HG02943 (cell line): ENCODE results near the gene OTOF.

Experiments
- ATAC-seq: cut with Tn5 transposase; IDR thresholded peaks from one replicate; pipeline ENCODE4 v1.9.1; 2021; ENCODE audit warnings: mild to moderate bottlenecking, low read depth, moderate library complexity; ENCODE audit not compliant: unreplicated experiment

Gene OTOF

DNA sequence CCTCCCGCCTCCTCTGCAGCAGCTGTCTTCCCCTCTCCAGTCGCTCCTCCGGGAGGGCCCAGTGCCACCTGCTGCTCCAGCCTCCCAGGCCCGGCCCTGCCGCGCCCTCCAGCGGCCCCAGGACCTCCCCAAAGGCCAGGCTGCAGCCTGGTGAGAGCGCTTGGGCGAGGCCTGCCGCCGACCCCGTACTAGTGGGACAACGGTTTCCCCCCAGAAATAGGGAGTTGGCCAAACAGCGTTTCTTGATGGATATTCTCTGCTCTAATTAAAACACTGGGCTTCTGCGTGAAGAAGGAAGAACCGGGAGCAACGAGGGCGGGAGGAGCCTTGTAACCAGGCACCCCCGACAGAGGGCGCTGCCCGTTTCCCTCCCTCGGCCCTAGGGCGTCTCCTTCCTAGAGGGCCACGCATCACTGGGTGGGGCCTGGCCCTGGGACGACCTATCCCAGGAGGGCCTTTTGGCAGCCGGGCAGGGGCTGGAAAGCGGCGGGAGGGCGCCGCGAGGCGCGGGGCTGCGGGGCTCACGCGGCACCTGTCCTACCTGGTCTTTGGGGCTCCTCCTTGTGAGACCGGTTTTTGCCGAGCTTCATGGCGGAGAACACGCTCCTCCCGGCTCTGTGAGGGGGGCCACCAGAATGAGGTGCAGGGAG, 25.4 kb upstream of the OTOF start:
- no peak for ATAC-seq

DNA sequence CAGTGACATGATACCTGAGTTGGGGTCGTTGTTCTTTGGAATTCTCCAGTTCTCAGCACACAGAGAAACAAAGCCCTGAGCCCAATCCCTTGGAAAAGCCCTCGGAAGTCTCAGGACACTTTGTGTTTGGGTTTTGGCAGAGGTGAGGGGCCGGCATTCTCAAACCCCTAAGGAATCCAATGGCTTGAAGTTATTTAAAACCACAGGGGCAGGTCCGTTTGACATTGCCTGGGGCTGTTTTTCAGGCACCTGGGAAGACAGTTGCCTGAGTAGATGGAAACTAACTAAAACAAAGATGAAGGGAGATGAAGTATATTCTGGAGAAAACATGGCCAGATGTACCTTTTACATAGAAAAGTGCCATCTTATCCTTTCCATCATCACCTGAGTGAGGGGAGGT, 22.5 kb upstream of the OTOF start:
- ATAC-seq = no peak

DNA sequence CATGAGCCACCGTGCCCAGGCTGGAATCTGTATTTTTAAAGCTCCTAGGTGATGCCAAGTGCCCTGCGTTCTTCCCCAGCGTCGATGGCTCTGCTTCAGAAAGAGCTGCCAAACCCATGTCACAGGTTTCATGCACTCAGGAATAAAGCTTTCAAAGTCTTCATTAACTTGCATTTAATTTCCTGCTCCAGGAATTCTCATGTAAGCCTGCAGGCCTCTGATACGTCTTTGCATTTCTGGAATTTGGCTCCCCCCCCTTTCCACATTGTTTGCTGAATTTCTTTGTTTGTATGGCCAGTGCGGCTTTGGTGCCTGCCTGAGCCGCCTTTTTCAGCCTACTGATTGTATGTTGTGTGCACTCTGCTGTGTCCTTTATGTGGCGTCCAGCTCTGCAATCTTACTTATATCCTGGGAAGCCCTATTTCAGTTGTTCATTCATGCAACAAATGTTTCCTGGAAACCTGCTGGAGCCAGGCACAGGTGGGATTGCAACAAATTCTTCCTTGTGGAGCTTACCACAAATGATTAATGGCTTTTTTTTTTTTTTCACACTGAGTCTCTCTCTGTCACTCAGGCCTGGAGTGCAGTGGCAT, 17.9 kb upstream of the OTOF start:
- no peak for ATAC-seq

DNA sequence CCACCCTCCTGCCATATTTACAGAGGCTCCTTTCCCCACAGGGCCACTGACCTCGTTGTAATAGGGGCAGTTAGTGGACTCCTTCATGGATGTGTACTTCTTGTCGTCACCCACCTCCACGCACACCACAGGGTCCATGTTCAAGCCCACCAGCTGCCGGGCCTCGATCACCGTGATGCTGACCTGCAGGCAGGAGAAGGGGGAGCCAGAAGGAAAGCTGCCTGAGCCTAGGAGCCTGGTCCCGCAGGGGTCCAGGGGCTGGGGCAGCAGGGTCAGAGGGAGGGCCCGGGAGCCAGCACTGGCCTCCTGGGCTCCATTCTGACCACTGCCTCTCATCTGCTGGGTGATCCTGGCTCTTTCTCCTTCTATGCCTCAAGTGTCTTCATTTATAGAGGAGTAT, 17.0 kb upstream of the OTOF start:
- no peak for ATAC-seq

GRCh38 chr2:26494199-26494598, 16.3 kb upstream of the OTOF start:
- ATAC-seq = no peak

GRCh38 chr2:26493566-26493965, 15.6 kb upstream of the OTOF start:
- ATAC-seq = no peak

DNA sequence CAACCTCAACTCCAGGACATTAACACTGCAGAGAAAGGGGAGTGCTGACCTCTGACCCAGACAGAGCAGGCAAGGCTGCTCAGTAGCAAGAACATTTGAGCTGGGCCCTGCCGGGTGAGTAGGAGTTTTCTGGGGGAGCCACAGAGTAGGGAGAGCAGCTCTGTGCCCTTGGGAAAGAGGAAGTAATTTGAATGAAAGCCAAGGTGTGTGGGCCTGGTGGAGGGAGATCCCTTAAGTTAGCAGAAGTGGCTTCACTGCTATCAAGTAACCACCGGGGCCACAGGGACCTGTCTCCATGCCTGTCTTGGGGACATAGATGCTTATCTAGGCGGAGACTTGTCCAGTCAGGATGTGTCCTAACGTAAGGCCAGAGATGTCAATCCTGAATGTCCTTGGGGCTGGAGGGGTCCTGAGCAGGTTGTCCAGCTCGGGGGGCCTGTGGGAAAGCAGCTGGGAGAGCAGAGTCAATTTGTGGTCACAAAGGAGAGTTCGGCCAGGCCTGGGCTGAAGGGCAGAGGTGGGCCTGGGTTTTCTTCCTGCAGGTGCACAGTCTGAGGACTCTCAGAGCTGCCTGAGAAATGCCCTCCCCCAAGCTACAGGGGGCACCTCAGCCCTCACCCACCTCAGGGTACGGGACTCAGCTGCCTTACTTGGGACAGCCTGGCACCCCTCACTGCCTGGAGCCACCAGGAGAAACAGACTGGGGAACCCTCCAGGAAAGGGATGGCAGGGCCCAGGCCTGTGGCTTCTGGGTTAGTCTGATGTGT, 15.0 kb upstream of the OTOF start:
- ATAC-seq = no peak

DNA sequence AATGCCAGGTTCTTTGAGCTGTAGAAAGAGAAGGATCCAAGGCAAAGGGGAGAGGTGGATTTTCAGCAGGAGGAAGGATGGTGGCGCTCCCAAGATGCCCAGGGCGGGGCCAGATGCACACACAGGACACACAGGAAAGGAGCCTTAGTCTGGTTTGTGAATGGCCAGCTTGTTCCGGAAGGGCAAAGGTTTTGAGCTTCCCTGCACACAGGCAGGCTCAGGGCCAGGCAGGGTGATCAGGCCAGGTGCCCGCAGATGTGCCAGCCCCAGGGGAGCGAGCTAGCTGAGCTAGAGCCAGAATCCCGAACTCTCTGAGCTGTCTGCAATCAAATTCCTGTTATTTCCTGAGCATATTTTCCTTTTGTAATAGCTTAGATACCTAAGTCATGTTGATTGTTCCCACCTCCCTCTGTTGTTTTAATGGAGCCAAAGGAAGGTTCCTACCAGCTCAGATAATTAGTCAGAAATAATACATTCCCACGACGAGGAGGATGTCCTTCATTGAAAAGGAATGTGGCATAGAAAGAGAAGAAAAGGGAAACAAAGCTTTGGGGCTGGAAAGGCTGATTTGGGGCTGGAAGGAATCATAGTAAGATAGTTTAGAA, 13.7 kb upstream of the OTOF start:
- no peak for ATAC-seq

DNA sequence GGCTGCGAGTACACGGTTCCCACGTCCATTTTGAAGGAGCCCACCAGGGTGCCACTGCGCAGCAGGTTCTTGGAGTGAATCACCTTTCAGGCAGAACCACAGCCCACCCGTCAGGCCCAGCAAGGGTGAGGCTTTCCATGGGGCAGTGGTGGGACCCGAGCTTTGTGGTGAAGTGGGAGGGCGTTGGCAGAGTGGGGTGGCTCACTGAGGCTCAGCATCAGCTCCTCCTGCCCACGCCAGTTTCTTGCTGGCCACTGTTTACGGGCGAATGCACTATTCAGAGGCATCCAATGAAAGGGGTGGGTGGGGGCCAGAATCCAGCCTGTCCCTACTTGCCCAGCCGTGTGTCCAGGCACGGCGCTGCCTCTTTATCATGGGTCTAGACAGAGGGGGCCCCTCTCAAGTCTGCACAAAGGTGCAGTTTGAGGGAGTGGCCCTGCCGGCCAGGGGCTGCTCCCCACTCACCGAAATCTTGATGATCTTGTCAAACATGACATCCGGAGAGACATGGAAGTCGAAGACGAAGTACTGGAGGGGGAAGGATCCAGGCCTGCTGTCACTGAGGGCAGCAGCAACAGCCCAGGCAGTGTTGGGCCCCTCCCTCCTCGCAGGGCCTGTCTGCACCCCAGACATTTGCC, 11.4 kb upstream of the OTOF start:
- no peak for ATAC-seq

- ATAC-seq = no peak
These were observed 10.7 kb upstream of the OTOF start for GRCh38 chr2:26488463-26489212.

- ATAC-seq = no peak
These were observed 9.3 kb upstream of the OTOF start for GRCh38 chr2:26487192-26487591.

DNA sequence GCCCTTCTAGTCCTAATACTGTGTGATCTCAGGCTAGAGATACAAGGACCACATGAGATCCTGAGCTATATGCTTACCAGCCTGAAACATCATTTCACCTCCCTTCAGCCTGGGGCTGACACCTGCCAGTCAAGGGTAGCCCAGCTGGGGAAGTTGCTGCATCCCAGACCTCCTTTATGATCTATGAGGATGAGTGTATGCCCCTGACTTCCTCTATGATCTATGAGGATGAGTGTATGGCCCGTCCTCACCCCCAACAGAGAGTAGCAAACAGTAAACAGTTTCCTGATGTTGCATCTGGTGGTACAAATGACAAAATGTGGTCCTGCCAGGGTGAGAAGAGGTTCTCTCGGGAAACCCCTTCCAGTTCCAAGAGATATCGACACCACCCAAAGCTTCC, 8.9 kb upstream of the OTOF start:
- ATAC-seq = no peak

DNA sequence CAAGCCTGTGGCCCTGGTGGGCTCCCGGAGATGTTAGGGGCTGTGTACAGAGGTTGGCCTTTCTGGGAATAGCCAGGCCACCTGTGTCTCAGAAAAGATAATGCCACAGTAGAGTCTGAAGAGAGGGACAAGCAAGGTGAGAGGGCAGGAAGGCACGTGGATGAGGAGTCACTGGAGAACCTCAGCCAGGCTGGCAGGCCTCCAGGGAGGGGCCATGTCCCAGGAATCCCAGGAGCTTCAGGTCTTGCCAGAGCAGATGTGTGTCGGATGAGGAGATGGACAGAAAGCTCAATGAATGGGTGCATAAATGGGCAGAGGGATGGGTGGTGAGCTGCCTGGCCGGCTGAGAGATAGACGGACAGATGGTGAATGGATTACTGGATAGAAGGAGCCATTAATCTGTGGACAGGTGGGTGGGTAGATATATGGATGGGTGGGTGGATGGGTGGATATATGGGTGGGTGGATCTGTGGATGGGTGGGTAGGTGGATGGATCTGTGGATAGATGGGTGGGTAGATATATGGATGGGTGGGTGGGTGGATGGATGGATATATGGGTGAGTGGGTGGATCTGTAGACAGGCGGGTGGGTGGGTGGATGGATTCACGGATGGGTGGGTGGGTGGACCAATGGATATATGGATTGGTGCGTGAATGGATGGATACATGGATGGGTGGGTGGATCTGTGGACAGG, 7.9 kb upstream of the OTOF start:
- ATAC-seq = no peak

- ATAC-seq = no peak
These were observed 7.2 kb upstream of the OTOF start for GRCh38 chr2:26485099-26485498.

DNA sequence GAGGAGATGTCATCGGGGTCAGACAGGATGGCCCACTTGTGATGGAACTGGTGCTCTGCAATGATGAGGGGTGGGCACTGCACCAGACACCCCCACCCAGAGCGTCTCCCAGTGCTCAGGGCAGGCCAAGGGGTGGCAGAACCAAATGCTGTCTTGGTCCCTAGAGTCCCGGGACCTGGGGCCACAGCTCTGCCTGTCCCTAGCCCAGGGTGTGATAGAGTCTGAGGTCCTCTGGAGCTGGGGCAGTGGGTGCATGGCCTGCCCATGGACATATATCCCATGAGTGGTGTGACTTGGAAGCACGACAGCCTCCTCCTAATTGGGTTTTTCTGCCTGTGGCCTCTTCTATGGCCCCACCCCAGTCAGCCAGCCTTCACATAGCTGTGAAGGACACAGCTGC, 6.7 kb upstream of the OTOF start:
- no peak for ATAC-seq

DNA sequence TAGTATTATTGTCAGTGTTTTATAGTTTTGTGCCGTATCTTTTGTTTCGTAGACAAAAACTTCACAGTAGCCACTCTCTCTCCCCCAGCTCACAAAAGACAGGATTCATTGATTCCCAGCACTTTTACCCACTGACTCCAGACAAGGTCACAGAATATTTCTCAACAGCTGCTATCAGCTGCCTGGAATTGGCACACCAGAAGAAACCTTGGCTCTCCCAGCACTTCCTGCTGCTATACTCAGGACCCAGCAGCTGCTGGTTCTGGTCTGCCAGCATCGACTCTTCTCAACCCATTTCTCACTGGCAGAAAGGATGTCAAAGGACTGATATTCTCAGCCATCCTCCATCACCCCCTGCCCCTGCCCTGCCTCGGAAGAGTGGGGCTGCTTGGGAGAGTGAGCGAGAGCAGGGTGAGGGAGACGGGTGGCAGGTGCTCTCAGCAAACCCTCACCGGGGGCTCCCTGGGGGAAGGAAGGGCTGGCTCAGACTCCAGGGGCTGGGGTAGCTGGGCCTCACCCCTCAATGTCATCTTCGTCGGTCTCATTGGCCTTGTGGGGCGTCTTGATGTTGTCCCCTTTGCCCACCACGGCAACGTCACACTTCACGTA, 6.1 kb upstream of the OTOF start:
- ATAC-seq = no peak

- ATAC-seq = no peak
These were observed 5.6 kb upstream of the OTOF start for GRCh38 chr2:26483516-26483915.

DNA sequence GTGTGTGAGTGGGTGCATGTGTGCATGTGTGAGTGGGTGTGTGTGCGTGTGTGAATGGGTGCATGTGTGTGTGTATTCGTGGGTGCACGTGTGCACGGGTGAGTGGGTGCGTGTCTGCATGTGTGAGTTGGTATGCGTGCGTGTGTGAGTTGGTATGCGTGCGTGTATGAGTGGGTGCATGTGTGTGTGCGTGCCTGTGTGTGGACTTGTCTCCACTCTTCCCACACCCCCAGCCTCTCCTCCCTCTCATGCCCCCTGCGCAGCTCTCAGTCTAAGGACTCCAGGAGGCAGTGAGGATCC, 5.1 kb upstream of the OTOF start:
- ATAC-seq = no peak

DNA sequence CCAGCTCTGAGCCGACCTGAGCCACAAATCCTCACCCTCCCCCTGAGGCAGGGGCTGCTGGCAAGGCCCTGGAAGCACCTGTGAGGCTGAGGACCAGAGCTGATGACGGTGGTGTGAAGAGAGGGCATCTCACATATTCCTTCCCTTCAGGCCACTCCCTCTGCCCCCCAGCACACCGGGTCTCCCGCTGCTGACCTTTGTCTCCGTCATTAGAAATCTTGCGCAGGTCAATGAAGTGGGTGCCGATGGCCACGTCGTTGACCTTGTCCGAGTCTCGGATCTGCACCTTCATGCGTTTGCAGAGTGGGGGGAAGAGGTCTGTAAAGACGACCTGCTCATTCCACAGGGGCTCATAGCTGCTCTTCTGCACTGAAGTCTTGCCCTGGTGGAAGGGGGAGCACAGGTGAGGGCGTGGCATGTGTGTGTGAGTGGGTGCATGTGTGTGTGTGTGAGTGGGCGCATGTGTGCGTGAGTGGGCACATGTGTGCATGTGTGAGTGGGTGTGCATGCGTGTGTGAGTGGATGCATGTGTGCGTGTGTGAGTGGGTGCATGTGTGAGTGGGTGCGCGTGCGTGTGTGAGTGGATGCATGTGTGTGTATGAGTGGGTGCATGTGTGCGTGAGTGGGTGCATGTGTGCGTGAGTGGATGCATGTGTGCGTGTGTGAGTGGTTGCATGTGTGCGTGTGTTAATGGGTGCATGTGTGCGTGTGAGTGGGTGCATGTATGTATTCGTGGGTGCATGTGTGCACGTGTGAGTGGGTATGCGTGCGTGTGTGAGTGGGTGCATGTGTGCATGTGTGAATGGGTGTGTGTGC, 4.5 kb upstream of the OTOF start:
- no peak for ATAC-seq
